NCI-H446 treated with DMSO at 0.1 percent for 48 hours (cell line): ENCODE data around the gene N4BP2.
"Not testable (repeated sequence)": the region's sequence is repeated elsewhere in the genome, so short reads cannot be mapped to it uniquely, and the experiment has no call there.

ENCODE experiments used
- DNase-seq: peaks from one replicate; lab custom pipeline; 2025; lab: John Stamatoyannopoulos, UW

N4BP2 gene

GRCh38 chr4:40056716-40057585 is at the start of gene N4BP2:
TSS of gene N4BP2 (plus strand) at chr4:40056850. CDS start at chr4:40097341, 40,491 bp downstream.
- DNase-seq = peak; percentile 40

GRCh38 chr4:40016007-40016406 is 40.6 kb upstream of the N4BP2 start:
- no peak for DNase-seq

DNA sequence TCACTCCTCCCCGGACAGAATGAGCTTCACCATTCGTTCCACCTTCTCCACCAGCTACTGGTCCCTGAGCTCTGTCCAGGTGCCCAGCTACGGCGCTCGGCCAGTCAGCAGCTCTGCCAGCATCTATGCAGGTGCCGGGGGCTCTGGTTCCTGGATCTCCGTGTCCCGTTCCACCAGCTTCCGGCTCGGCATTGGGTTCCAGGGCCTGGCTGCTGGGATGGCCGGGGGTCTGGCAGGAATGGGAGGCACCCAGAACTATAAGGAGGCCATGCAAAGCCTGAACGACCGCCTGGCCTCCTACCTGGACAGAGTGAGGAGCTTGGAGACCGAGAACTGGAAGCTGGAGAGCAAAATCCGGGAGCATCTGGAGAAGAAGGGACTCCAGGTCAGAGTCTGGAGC is 36.4 kb upstream of the N4BP2 start:
- DNase-seq = no peak

DNA sequence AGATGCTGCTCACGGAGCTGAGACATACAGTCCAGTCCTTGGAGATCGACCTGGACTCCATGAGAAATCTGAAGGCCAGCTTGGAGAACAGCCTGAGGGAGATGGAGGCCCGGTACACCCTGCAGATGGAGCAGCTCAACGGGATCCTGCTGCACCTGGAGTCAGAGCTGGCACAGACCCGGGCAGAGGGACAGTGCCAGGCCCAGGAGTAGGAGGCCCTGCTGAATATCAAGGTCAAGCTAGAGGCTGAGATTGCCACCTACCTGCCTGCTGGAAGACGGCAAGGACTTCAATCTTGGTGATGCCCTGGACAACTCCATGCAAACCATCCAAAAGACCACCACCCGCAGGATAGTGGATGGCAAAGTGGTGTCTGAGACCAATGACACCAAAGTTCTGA is 35.5 kb upstream of the N4BP2 start:
- DNase-seq = not testable (repeated sequence)

DNA sequence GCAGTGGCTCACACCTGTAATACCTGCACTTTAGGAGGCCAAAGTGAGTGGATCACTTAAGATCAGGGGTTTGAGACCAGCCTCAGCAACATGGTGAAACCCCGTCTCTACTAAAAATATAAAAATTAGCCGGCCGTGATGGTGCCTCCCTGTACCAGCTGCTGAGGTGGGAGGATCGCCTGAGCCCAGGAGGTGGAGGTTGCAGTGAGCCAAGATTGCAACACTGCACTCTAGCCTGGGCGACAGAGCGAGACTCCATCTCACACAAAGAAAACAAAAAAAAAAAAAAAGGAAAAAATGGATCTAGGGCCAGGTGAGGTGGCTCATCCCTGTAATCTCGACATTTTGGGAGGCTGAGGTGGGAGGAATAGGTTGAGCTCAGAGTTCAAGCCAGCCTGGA is 32.6 kb upstream of the N4BP2 start:
- DNase-seq = not testable (repeated sequence)

DNA sequence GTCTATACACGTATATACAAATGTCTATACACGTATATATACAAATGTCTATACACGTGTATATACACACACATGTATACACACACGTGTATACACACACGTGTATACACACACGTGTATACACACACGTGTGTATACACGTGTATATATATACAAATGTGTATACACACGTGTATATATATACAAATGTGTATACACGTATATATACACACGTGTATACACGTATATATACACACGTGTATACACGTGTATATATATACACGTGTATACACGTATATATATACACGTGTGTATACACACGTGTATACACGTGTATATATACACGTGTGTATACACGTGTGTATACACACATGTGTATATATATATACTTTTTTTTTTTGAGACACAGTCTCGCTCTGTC is 23.9 kb upstream of the N4BP2 start:
- no peak for DNase-seq

GRCh38 chr4:40033613-40034012 is 23.0 kb upstream of the N4BP2 start:
- DNase-seq = no peak

- no peak for DNase-seq
Measured at GRCh38 chr4:40038977-40039376, 17.7 kb upstream of the N4BP2 start.

DNA sequence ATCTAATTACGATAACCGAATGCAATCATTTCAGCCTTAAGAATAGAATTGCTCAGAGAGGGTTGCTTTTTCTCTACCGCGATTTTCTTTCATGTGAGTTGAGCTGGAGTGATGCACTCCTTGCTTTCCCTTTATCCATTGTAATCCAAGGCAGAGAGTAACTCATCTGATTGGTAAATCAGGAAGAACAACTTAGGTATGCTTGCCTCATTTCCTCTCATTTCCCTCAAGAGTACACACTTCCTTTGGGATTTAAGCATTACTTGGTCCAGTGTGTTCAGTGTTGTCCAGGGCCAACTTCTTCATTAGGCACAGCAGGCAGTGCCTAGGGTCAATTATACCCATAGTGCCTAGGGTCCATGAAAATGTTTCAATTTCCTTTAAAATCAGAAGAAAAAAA is 15.7 kb upstream of the N4BP2 start:
- DNase-seq = no peak

GRCh38 chr4:40043786-40044185 is 12.9 kb upstream of the N4BP2 start:
- DNase-seq = no peak

GRCh38 chr4:40046311-40046980 is 10.2 kb upstream of the N4BP2 start:
- no peak for DNase-seq

- DNase-seq = no peak
Measured at GRCh38 chr4:40053161-40053560, 3.5 kb upstream of the N4BP2 start.

DNA sequence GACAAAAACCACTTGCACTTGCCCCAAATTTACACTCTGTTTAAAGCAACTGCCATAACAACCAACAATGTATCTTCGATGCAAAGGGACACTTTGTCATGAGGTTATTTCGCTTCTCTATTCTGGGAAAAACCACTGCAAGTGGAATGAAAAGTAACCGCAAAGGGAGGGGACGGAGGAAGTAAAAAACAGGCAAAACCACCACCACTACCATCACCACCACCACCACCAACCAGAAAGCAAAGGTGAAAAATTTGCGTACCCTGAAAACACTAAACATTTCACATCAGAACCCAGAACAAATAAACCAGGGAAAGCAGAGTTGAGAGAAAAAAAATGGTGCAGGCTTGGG is 1.2 kb upstream of the N4BP2 start:
- no peak for DNase-seq

GRCh38 chr4:40055863-40056715 is 561 bp upstream of the N4BP2 start:
- peak; percentile 27 for DNase-seq

DNA sequence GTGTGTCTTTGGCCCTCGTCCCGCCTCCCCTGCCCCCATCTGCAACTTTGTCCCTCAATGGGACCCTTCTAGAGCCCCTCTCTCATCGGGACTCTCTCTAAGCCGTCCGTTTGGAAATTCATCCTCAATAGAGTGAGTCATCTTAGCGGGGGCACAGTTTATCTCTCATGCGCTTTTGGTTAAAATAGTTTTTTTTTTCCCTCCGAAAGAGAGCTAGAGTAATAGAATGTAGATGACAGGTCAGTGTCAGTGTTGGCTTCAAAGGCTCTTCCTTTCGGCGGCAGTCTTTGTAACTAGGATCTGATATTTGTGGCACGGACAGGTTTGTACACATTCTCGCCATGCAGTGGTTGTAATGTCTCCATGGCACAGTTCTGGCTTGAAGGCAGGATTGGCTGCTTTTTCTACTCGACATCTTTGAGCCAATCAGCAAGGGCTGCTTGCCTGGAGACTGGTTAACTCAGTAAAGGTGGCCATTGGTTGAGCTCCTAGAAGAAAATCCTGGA is 989 bp downstream of the N4BP2 start:
- DNase-seq = peak; percentile 86

- DNase-seq = no peak
Measured at GRCh38 chr4:40058121-40058520, 1.5 kb downstream of the N4BP2 start.

DNA sequence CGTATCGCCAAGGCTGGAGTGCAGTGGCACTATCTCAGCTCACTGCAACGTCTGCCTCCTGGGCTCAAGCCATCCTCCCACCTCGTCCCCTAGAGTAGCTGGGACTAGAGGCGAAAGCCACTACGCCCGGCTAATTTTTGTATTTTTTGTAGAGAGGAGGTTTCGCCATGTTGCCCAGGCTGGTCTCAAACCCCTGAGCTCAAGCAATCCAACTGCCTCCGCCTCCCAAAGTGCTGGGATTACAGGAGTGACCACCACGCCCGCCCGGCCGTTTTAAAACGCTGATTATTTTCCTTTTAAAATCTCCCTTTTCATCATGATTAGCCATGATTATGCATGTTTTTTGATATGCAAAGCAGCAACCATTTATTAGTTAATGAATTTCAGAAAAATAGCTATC is 2.2 kb downstream of the N4BP2 start:
- DNase-seq = no peak

- no peak for DNase-seq
Measured at GRCh38 chr4:40059362-40059761, 2.7 kb downstream of the N4BP2 start.

DNA sequence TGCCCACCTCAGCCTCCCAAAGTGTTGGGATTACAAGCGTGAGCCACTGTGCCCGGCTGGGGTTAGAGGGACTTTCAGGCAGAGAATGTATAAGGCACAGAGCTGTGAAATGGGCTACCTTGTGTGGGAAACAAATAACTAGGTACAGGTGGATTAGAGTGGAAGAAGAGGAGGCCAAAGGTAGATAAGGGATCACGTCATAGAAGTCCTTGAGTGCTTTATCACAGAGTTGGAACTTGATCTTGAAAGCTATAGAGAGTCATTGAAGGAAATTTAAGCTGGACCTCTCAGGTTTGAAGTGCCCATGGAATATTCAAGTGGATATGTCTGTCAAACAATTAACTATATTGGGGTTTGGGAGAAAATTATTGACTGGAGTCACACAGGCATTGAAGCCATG is 8.4 kb downstream of the N4BP2 start:
- no peak for DNase-seq

DNA sequence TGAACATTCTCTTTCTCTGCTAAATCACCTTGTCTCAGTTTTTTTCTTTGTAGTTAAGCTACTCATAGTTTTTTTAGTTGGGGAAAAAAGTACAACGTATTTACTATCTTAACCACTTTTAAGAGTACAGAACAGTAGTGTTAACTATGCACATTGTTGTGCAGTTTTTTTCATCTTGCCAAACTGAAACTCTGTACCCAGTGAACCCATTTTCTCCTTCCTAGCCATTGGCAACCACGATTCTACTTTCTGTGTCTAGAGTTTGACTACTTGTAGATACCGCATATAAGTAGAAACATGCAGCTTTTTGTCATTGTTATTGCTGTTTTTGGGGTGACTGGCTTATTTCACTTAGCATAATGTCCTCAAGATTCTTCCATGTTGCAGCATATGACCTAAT is 10.0 kb downstream of the N4BP2 start:
- DNase-seq = no peak

- DNase-seq = no peak
Measured at GRCh38 chr4:40070387-40070786, 13.7 kb downstream of the N4BP2 start.

- DNase-seq = no peak
Measured at GRCh38 chr4:40086421-40086820, 29.8 kb downstream of the N4BP2 start.
